ENCODE measurements around the gene AOPEP. TPM values are rescaled to one million over a fixed set of nuclear protein-coding genes. Genes with fewer than 3 reads are reported as not detected.
A peak's percentile ranks its signal among the peaks of the same experiment; 100 is the strongest.

AOPEP gene
- total RNA-seq, 1 experiment from 2014 or later: 32.4 TPM

DNA sequence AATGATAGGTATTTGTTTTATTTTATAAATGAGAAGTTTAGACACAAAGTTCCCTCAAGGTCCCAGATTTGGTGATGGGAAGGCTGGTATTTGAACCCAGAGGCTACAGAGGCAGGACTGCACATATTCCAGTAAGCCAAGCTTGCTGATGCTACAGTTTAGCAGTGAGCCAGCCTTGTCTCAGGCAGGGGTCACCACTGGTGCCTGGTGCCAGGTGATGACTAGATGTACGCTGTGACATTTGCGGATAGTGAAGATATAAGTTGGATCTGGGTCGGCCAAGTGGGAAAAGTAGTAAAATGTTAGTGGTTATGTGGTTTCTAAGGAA, 143.9 kb downstream of the AOPEP start:
- no peaks in the 10 kb centered on the region for H3K36me3 Mint-ChIP-seq (ENCODE audit: insufficient read depth, unreplicated experiment)

GRCh38 chr9:94870793-94871558, 144.5 kb downstream of the AOPEP start:
- H3K36me3 Mint-ChIP-seq (ENCODE audit: insufficient read depth, unreplicated experiment): no peaks in the 10 kb centered on the region
- H3K27me3 Mint-ChIP-seq (ENCODE audit: insufficient read depth, unreplicated experiment): no peaks in the 10 kb centered on the region
- DNase-seq (ENCODE audit: unreplicated experiment): peak; percentile 43
- POLR2A ChIA-PET: interaction anchor here (0.8 to 2.6 kb wide), 13 partner anchors 10 to 137 kb away, joined by 3 to 23 read pairs (median 8); no protein-coding TSS in a partner anchor
- CTCF ChIA-PET: interaction anchor here (2.1 kb wide), 1 partner anchor 10 kb away, joined by 5 read pairs; no protein-coding TSS in a partner anchor
- H3K9me3 Mint-ChIP-seq (ENCODE audit: unreplicated experiment): no peaks in the 10 kb centered on the region
- peak overlapping the region; percentile 47 for H3K27ac Mint-ChIP-seq (ENCODE audit: low read depth, unreplicated experiment)
- no TSS peak for BruUV-seq (replicated peaks)
- TF ChIP-seq, protein P1, sequence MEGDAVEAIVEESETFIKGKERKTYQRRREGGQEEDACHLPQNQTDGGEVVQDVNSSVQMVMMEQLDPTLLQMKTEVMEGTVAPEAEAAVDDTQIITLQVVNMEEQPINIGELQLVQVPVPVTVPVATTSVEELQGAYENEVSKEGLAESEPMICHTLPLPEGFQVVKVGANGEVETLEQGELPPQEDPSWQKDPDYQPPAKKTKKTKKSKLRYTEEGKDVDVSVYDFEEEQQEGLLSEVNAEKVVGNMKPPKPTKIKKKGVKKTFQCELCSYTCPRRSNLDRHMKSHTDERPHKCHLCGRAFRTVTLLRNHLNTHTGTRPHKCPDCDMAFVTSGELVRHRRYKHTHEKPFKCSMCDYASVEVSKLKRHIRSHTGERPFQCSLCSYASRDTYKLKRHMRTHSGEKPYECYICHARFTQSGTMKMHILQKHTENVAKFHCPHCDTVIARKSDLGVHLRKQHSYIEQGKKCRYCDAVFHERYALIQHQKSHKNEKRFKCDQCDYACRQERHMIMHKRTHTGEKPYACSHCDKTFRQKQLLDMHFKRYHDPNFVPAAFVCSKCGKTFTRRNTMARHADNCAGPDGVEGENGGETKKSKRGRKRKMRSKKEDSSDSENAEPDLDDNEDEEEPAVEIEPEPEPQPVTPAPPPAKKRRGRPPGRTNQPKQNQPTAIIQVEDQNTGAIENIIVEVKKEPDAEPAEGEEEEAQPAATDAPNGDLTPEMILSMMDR (IDR thresholded peaks at IDR 0.05; ENCODE audit: unreplicated experiment): no peak
- peak overlapping the region; percentile 0 for H3K4me3 Mint-ChIP-seq (ENCODE audit: unreplicated experiment)
- peaks cover 47% of the 10 kb centered on the region for H3K4me1 Mint-ChIP-seq (ENCODE audit: insufficient read depth, unreplicated experiment)
- intact Hi-C loops (cut with micrococcal nuclease): no loop called here

More for the DNA sequence above, 143.9 kb downstream of the AOPEP start:
- DNase-seq (ENCODE audit: unreplicated experiment): no peak
- H3K4me1 Mint-ChIP-seq (ENCODE audit: insufficient read depth, unreplicated experiment): peaks cover 47% of the 10 kb centered on the region
- no peak overlapping the region for H3K4me3 Mint-ChIP-seq (ENCODE audit: unreplicated experiment)
- H3K9me3 Mint-ChIP-seq (ENCODE audit: unreplicated experiment): no peaks in the 10 kb centered on the region
- H3K27ac Mint-ChIP-seq (ENCODE audit: low read depth, unreplicated experiment): peak overlapping the region; percentile 47
- TF ChIP-seq, protein P1 (IDR thresholded peaks at IDR 0.05; ENCODE audit: unreplicated experiment): no peak
- POLR2A ChIA-PET: interaction anchor here (0.7 to 4.8 kb wide), 11 partner anchors 11 to 137 kb away, joined by 3 to 45 read pairs (median 11); no protein-coding TSS in a partner anchor
- CTCF ChIA-PET: interaction anchor here (0.7 kb wide), 1 partner anchor 43 kb away, joined by 3 read pairs; no protein-coding TSS in a partner anchor
- no TSS peak for BruUV-seq (replicated peaks)
- no peaks in the 10 kb centered on the region for H3K27me3 Mint-ChIP-seq (ENCODE audit: insufficient read depth, unreplicated experiment)
- intact Hi-C loops (cut with micrococcal nuclease): no loop called here

GRCh38 chr9:94872083-94872833, 145.8 kb downstream of the AOPEP start:
- intact Hi-C loops (cut with micrococcal nuclease): no loop called here
- no TSS peak for BruUV-seq (replicated peaks)
- CTCF ChIA-PET: interaction anchor here (0.5 to 2.1 kb wide), 2 partner anchors 9 to 79 kb away, joined by 3 to 5 read pairs; no protein-coding TSS in a partner anchor
- TF ChIP-seq, protein P1 (IDR thresholded peaks at IDR 0.05; ENCODE audit: unreplicated experiment): no peak
- POLR2A ChIA-PET: interaction anchor here (1.4 to 2.6 kb wide), 9 partner anchors 10 to 147 kb away, joined by 5 to 23 read pairs (median 11); no protein-coding TSS in a partner anchor
- H3K36me3 Mint-ChIP-seq (ENCODE audit: insufficient read depth, unreplicated experiment): peaks cover 5% of the 10 kb centered on the region
- H3K4me1 Mint-ChIP-seq (ENCODE audit: insufficient read depth, unreplicated experiment): peaks cover 42% of the 10 kb centered on the region
- H3K9me3 Mint-ChIP-seq (ENCODE audit: unreplicated experiment): no peaks in the 10 kb centered on the region
- no peak overlapping the region for H3K4me3 Mint-ChIP-seq (ENCODE audit: unreplicated experiment)
- no peak for DNase-seq (ENCODE audit: unreplicated experiment)
- H3K27me3 Mint-ChIP-seq (ENCODE audit: insufficient read depth, unreplicated experiment): no peaks in the 10 kb centered on the region
- H3K27ac Mint-ChIP-seq (ENCODE audit: low read depth, unreplicated experiment): peak overlapping the region; percentile 47

Data from MCF 10A (cell line).